Amniotic stem cell (primary cell): ENCODE data around the gene MTHFD1L.
"Not testable (repeated sequence)": the region's sequence is repeated elsewhere in the genome, so short reads cannot be mapped to it uniquely, and the experiment has no call there.

Source experiments
- DNase-seq: peaks from one replicate; lab custom pipeline; 2025; lab: John Stamatoyannopoulos, UW

Gene MTHFD1L

DNA sequence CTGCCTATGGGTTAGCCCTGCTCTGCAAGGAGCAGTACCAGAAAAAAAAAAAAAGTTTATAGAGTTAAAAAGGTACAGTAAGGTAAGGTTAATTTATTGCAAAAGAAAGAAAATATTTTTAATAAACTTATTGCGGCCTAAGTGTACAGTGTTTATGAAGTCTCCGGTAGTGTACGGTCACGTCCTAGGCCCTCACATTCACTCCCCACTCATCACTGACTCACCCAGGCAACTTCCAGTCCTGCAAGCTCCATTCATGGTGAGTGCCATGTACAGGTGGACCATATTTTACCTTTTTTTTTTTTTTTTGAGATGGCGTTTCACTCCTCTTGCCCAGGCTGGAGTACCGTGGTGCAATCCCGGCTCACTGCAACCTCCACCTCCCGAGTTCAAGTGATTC lies 258.1 kb downstream of the MTHFD1L start:
- DNase-seq: not testable (repeated sequence)

DNA sequence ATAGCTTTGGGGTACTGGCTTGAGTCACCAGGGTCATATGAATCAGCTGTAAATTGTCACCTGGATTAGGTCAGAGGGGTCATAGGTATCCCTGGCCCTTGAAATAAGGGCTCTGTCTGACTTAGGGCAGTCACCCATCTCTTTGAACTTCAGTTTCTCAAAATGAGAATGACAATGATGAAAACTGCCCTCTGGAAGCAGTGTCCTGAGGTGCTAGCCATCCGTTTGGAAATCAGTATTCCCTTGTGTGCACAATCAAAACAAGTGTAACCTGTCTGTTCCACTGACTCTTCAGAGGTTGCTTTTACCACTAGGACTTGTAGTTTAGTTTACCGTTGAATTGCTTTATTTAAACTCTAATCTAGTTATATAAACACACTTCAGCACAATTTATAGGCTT lies 259.7 kb downstream of the MTHFD1L start:
- not testable (repeated sequence) for DNase-seq

DNA sequence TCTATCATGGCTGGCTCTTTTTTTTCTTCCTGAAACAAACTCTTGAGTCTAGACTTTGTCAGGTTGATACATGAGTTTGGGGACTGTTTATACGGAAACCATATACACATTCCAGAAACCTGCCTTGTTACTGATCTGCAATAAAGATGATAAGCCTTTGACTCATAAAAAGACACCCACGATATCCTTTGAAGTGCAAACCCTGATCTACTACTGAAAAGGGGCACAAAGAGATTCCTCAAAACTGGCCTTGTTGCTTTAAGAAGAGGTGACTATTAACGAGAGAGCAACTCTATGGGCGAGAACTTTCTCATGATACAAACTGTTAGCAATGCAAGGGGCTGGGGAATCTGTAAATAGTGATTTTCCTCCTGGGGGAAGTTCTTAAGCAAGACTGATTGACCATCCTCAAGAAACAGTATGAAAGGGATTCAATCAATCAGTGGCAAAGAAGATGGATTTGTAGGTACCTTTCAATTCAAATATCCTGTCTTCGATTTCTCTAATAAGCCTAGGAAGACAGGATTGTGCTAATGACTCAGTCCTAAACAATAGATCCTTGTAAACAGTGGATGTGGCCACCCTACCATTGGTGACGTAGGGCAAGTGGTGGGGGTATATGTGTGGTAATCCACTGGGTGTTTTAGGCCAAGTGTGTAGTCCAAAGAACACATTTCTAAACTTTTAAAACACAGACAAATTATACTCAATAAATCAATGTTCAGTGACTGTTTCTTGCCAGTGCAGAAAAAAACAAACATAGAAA lies 260.3 kb downstream of the MTHFD1L start:
- DNase-seq: not testable (repeated sequence)

DNA sequence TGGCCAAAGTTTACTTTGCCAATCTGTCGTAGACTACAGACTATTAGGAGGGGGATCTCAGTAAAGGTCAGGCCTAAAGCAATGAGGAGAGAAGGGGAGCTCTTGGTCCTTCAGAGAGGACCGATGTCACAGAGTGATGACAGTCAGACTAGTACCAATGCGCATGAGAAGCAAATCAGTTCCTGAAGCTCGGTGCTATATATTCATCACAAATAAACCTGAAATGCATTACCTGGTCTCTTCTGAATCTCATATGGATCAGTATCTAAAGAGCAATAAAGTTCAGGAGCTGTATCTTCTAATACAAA lies 260.9 kb downstream of the MTHFD1L start:
- not testable (repeated sequence) for DNase-seq

DNA sequence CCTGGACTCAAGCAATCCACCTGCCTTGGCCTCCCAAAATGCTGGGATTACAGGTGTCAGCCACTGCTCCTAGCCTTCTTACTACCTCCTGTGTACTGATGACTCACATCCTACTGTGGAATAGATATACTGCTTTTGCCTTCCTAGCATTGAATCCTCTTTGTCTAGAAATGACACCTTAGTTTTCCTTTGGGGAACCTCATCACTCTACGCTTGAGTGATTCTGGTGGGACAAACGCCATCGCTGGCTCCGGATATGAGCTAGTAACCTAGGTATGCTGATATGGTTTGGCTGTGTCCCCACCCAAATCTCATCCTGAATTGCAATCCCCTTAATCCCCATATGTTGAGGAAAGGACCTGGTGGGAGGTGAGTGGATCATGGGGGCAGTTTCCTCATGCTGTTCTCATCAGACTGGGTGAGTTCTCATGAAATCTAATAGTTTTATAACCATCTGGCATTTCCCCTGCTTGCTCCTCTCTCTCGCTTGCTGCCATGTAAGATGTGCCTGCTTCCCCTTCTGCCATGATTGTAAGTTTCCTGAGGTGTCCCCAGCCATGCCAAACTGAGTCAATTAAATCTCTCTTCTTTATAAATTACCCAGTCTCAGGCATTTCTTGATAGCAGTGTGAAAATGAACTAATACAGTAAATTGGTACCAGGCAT lies 261.8 kb downstream of the MTHFD1L start:
- DNase-seq: not testable (repeated sequence)

DNA sequence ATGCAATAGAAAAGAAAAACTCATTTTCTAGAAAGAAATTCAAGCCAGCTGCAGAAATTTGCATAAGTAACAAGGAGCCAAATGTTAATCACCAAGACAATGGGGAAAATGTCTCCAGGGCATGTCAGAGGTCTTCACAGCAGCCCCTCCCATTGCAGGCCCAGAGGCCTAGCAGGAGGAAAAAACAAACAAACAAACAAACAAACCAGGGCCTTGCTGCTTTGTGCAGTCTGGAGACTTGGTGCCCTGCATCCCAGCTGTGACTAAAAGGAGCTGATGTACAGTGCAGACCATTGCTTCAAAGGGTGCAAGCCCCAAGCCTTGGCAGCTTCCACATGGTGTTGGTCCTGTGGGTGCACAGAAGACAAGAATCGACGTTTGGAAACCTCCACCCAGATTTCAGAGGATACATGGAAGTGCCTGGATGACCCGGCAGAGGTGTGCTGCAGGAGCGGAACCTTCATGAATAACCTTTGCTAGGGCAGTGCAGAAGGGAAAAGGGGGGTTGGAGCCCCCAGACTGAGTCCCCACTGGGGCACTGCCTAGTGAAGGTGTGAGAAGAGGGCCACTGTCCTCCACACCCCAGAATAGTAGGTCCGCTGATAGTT lies 263.4 kb downstream of the MTHFD1L start:
- no peak for DNase-seq

DNA sequence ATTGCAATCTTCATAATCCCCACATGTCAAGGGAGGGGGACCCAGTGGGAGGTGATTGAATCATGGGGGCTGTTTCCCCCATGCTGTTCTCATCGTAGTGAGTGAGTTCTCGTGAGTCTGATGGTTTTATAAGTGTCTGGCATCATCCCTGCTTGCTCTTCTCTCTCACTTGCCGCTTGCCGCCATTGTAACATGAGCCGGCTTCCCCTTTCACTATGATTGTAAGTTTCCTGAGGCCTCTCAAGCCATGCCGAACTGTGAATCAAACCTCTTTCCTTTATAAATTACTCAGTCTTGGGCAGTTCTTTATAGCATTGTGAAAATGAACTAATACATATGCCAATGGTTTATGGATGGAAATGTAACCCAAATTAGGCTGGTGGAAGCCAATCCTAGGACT lies 264.8 kb downstream of the MTHFD1L start:
- no peak for DNase-seq

DNA sequence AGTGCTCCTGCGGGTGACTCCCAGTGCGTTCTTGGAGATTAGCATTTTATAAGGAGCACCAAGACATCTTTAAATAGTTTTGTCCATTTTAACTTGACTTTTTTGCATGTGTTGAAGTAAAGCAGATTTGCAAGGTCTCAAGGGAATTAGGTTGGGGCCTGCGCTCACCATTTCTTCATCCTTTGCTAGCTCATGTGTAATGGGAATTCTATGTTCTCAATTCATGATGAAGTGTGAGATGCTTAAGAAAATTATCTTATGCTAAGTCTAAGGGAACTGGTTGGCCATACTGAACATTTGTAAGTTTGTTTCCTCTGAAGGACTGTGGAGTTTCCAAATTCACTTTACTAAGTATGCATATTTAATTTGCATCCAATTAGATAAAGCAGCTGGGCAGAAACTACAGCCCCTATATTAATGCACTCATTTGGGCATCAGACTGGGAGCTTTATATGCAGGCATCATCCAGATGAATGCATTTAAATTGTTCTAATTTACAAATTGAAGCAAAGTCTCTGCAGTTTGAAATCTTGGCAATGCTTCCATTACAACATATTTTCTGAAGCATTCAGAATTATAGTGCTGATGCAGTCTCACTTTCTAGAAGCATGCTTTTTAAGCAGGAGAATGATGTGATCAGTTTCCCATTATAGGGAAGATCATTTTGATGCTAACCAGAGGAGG lies 266.0 kb downstream of the MTHFD1L start:
- no peak for DNase-seq

DNA sequence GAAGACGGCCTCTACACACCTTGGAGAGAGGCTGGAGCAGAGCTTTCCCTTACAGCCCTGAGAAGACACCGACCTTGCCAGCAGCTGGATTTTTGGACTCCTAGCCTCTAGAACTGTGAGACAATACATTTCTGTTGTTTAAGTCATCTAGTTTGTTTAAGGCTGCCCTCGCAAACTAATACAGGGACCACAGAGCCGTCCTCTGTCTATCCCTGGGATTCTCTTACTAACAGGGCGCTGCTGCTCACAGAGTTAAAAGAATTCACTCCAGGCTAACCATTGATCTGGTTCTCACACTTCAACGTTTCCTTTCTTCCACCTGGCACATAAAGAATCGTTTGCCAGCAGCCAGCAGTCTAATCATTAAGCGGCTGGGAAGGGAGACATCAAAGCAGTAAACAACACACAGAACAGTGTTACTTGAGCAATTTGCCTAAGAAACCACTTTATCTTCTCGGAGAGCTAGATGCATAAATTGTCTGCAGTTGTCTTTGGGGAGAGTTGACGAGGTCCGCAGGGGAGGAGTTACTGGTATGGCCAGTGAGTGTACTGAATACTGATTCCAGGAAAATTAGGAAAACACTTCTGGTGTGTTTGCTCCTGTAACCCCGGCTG lies 270.7 kb downstream of the MTHFD1L start:
- no peak for DNase-seq

DNA sequence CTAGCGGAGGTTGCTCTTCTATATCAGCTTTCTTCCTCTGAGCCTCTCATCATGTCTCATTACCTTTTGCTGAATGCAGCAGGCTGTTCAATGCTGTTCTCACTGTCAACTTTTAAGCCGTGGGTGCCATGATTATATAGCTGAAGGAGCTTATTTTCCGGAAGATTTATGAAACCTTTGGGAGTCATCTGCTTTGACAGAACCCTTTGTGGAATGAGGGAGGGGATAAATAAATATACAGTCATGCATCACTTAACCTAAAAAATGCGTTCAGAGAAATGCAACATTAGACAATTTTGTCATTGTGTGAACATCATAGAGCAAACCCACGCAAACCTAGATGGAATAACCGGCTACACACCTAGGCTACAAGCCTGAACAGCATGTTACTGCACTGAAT lies 272.0 kb downstream of the MTHFD1L start:
- no peak for DNase-seq

DNA sequence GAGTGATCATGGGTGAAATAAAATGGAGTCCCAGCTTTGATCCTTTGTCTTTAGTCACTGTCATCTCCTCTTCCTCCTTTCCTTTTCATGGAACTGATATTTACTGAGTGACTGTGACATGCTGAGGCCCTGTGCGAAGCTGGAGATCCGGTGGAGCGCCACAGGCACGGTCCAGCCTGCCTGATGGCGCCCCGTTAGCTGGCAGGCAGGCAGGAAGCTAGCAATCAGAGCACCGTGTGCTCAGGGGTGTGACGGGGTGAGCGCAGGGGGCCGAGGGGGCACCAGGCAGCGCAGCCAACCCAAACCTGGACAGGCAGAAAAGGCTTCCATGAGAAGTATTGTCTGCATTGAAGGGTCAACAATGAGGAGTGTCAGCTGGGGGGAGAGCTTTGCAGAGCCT lies 274.0 kb downstream of the MTHFD1L start:
- DNase-seq: no peak

DNA sequence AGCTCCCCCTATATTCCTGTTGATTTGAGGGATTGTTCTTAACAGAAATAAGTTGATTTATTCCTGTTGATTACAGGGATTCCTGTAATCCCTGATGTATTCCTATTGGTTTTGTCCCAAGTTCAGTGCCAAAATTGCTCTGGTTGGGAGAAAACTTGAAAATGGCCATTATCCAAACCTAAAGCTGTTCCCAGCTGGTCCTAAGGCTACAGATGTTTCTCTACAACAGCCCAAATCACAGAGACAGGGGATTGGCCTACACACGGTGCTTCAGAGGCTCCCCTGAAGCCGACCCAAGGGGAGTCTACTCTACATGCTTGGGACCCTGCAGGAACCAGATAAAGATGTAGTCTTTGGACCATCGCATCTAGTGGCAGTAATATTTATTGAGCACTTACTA lies 275.3 kb downstream of the MTHFD1L start:
- no peak for DNase-seq

DNA sequence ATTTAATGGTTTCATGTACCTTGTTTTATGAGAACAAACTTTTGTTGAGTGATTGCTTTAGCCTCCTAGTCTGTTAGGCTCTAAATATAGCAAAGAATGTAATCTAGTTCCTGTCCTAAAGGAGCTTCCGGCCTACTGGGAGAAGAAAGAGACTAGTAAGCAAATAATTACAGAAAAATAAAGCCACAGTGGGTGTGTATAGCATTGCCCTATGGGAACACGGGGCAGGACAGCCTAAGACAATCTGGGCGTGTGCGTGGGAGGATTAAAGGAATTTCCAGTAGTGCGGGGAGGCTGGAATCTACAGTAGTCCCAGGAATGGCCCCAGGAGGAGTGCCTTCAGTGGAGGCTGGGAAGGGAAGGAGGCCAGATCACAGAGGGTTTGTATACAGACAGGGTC lies 276.2 kb downstream of the MTHFD1L start:
- DNase-seq: no peak

DNA sequence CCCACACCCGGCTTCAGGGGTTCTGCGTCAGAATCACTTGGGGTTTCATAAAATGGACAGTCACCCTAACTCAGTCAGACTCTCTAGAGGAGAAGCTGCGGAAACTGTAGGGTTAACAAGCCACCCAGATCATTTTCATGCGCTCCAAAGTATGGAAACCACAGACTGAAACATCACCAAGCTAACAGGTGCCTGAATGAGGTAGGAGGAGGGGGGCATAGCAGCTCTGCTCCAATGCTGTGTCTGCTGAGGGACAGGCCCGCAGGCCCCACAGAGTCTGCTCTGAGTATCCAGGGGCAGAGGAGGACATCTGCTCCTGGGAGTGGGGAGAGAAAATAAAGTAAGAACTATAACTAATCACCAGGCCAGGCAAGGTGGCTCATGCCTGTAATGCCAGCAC lies 277.2 kb downstream of the MTHFD1L start:
- DNase-seq: no peak

DNA sequence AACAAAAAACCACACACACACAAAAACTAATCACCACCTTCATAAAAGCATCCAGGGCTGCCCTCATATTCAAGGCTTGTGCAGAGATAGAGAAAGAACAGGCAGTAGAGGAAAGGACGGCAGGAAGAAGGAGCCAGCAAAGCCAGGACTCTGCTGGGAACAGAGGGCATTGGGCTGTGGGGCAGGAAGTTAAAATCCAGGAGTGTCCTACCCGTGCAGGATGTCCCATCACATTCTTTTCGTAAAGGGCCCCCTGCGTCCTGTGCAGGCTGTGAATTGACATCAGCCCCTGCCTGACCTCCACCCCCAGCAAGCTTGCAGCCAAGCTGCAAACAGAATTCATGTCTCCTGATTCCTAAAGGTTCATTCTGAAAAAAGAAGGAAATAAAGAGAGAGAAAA lies 277.8 kb downstream of the MTHFD1L start:
- no peak for DNase-seq

DNA sequence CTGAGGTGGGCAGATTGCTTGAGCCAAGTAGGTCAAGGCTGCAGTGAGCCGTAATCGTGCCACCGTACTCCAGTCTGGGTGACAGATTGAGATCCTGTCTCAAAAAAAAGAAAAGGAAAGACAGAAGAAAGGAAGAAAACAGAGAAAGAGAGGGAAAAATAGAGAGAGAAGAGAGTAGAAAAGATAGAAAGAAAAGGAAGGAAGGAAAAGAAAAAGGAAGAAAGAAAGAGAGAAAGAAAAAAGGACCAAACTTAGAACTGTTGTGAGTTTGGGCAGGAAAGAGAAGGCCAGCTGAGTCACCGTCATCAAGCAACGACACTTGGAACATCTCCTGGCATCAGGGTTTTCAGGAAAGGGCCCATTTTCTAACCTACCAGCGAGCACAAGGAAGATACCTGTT lies 278.3 kb downstream of the MTHFD1L start:
- no peak for DNase-seq

DNA sequence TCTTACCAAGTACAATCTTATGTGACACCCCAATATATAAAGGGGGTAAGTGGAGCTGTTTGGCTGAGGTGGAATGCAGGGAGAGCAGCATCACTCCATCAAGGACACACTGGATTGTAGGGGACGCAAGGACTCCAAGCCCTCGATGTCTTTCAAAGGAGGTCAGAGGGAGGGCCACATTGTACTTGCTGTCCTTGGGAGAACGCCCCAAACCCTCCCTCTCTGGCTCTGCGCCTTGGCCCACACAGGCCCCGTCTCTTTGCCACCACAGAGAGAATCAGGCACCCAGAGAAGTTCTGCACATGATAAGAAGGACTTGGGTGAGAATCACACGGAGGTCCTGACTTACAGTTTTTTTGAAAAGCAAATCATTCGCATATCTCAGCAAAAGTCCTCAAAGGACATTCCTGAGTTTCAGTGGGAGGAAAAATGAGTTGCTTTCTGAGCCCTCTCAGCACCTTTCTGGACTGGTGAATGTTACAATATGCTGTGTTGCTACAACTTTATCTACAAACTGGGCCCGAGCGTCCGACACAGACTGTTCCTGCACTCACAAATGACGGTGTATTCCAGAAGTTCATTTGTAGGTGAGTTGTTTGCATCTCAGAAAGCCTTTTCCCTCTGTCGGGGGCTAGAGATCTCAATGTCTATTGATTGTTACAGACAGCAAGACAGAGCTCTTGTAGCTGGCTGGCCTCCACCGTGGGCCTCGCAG lies 281.8 kb downstream of the MTHFD1L start:
- no peak for DNase-seq

DNA sequence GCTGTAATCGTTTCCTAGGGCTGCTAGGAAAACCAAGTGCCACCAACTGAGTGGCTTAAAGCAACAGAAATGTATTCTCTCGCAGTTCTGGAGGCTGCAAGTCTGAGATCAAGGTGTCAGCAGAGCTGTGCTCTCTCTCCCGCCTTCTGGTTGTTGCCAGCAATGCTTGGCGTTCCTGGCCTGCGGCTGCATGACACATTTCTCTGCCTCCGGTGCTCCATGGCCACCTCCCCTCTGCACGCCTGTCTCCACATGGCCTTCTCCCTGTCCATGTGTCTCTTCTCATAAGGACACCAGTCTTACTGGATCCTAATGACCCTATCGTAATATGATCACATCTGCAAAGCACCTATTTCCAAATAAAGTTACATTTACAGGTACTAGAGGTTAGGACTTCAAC lies 282.6 kb downstream of the MTHFD1L start:
- no peak for DNase-seq

DNA sequence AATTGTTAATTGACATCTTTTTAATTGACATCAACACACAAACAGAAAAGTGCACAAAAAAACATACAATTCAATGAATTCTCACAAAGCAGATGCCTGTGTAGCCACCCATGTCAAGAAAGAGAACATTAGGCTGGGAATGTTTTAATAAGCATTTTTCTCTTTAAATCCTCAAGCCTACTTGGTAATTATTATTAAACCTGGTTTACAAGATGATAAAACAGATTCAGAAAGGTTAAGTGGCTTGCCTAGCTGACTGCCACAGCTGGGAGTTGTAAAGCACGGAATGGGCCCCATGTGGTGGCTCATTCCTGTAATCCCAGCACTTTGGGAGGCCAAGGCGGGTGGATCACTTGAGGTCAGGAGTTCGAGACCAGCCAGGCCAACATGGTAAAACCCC lies 284.3 kb downstream of the MTHFD1L start:
- DNase-seq: no peak
